ENCODE measurements around the gene TFB1M. TPM values are rescaled to one million over a fixed set of nuclear protein-coding genes. Genes with fewer than 3 reads are reported as not detected.

The TFB1M gene
- total RNA-seq, 1 donor from 2014 or later: 39.8 TPM

GRCh38 chr6:155264693-155265320 is 49.5 kb downstream of the TFB1M start:
- intact Hi-C loops (cut with micrococcal nuclease): loop anchor here (5.0 kb wide), 1 partner anchor 88 kb away; no protein-coding TSS in a partner anchor
- Mint-ChIP-seq H3K4me3 (ENCODE audit: low read depth) (no peak overlapping the region), H3K27me3 (ENCODE audit: low read depth) (no peaks in the 10 kb centered on the region), H3K36me3 (ENCODE audit: low read depth) (peaks cover 28% of the 10 kb centered on the region), H3K27ac (no peak overlapping the region), H3K9me3 (no peaks in the 10 kb centered on the region), H3K4me1 (ENCODE audit: low read depth) (peaks cover 28% of the 10 kb centered on the region)
- DNase-seq (ENCODE audit: low spot score): no peak

- Mint-ChIP-seq H3K27ac (no peak within 1 kb of the TSS), H3K4me1 (ENCODE audit: low read depth) (peaks cover 28% of the 10 kb centered on the region), H3K9me3 (no peaks in the 10 kb centered on the region), H3K4me3 (ENCODE audit: low read depth) (no peak within 1 kb of the TSS), H3K36me3 (ENCODE audit: low read depth) (peaks cover 28% of the 10 kb centered on the region), H3K27me3 (ENCODE audit: low read depth) (no peaks in the 10 kb centered on the region)
- no peak for DNase-seq (ENCODE audit: low spot score)
- intact Hi-C loops (cut with micrococcal nuclease): no loop called here
Observed at GRCh38 chr6:155263373-155264063, 50.8 kb downstream of the TFB1M start, which contains the start of gene CLDN20. TSS of gene CLDN20 (plus strand) at chr6:155264013. CDS start at chr6:155275720, 11,707 bp downstream.

DNA sequence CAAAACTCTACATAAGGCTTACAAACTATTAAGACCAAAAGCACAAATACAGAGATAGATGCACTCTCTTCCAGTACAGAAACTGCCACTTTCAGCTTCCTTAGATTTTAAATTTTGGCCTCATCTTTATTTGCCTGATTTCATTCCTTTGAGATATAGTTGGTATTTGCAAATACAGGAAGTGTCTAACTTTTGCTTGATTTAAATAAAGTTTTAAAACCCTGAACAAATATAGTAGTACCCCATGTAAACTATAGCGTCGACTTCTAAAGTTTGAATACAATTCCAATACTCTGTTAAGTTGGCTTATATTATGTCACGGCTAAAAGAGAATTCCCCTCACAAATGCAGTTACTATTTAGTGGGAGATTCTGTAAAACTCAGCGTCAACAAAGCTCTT is 51.6 kb downstream of the TFB1M start:
- peak overlapping the region; percentile 10 for H3K27ac Mint-ChIP-seq
- DNase-seq (ENCODE audit: low spot score): no peak
- H3K27me3 Mint-ChIP-seq (ENCODE audit: low read depth): no peaks in the 10 kb centered on the region
- no peak overlapping the region for H3K4me3 Mint-ChIP-seq (ENCODE audit: low read depth)
- intact Hi-C loops (cut with micrococcal nuclease): no loop called here
- peaks cover 27% of the 10 kb centered on the region for H3K36me3 Mint-ChIP-seq (ENCODE audit: low read depth)
- H3K9me3 Mint-ChIP-seq: no peaks in the 10 kb centered on the region
- peaks cover 24% of the 10 kb centered on the region for H3K4me1 Mint-ChIP-seq (ENCODE audit: low read depth)

- no peaks in the 10 kb centered on the region for H3K9me3 Mint-ChIP-seq
- intact Hi-C loops (cut with micrococcal nuclease): no loop called here
- H3K4me1 Mint-ChIP-seq (ENCODE audit: low read depth): peaks cover 24% of the 10 kb centered on the region
- H3K27ac Mint-ChIP-seq: peak overlapping the region; percentile 11
- DNase-seq (ENCODE audit: low spot score): no peak
- H3K4me3 Mint-ChIP-seq (ENCODE audit: low read depth): no peak overlapping the region
- no peaks in the 10 kb centered on the region for H3K27me3 Mint-ChIP-seq (ENCODE audit: low read depth)
- H3K36me3 Mint-ChIP-seq (ENCODE audit: low read depth): peaks cover 28% of the 10 kb centered on the region
Observed at GRCh38 chr6:155261111-155261900, 53.0 kb downstream of the TFB1M start.

- H3K27me3 Mint-ChIP-seq (ENCODE audit: low read depth): no peaks in the 10 kb centered on the region
- intact Hi-C loops (cut with micrococcal nuclease): no loop called here
- no peaks in the 10 kb centered on the region for H3K9me3 Mint-ChIP-seq
- peaks cover 24% of the 10 kb centered on the region for H3K4me1 Mint-ChIP-seq (ENCODE audit: low read depth)
- peak overlapping the region; percentile 50 for H3K27ac Mint-ChIP-seq
- no peak overlapping the region for H3K4me3 Mint-ChIP-seq (ENCODE audit: low read depth)
- DNase-seq (ENCODE audit: low spot score): no peak
- H3K36me3 Mint-ChIP-seq (ENCODE audit: low read depth): peaks cover 30% of the 10 kb centered on the region
Observed at GRCh38 chr6:155260686-155261085, 53.6 kb downstream of the TFB1M start.

DNA sequence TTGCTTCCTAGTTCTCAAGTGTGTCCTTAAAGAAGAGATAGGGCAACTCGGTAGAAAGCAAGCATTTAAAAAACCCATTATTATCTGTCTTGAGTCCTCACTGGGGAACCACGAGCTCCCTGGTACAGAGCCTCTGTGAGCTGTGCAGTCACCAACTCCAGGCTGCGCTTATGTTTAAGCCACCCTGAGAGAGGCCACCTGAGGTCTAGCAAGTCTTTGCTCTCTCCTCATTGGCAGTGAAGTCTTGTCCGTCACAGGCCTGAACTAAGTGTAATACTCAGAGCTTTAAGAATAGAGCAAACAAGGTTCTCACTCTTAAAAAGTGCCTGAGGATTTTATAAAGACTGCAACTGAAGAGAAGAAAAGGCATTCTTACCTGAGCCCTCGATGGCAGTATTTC is 54.4 kb downstream of the TFB1M start:
- no peaks in the 10 kb centered on the region for H3K9me3 Mint-ChIP-seq
- peaks cover 29% of the 10 kb centered on the region for H3K36me3 Mint-ChIP-seq (ENCODE audit: low read depth)
- H3K4me3 Mint-ChIP-seq (ENCODE audit: low read depth): no peak overlapping the region
- no peak for DNase-seq (ENCODE audit: low spot score)
- H3K4me1 Mint-ChIP-seq (ENCODE audit: low read depth): peaks cover 24% of the 10 kb centered on the region
- intact Hi-C loops (cut with micrococcal nuclease): no loop called here
- no peaks in the 10 kb centered on the region for H3K27me3 Mint-ChIP-seq (ENCODE audit: low read depth)
- no peak overlapping the region for H3K27ac Mint-ChIP-seq

DNA sequence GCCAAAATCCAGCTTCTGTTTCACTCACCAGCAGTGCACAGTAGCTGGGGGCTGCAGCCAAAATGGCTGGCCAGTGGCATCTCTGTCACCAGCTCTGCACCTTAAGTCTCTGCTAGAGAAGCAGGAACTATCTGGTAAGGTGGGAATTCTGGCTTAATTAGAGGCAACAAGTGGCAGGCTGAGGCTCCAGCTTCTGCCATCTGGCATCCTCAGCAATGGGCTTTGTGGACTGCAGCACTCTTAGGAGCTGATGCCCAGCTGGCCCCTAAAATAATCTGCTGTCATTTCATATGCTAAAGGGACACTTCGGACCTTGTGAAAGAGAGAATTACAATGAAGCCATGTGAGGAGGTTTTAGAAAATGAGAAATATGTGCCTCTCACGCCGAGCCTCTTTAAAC is 55.1 kb downstream of the TFB1M start:
- Mint-ChIP-seq H3K27ac (no peak overlapping the region), H3K27me3 (ENCODE audit: low read depth) (no peaks in the 10 kb centered on the region), H3K9me3 (no peaks in the 10 kb centered on the region), H3K36me3 (ENCODE audit: low read depth) (peaks cover 32% of the 10 kb centered on the region), H3K4me1 (ENCODE audit: low read depth) (peaks cover 25% of the 10 kb centered on the region), H3K4me3 (ENCODE audit: low read depth) (no peak overlapping the region)
- intact Hi-C loops (cut with micrococcal nuclease): no loop called here
- no peak for DNase-seq (ENCODE audit: low spot score)

GRCh38 chr6:155257796-155258195 is 56.5 kb downstream of the TFB1M start:
- Mint-ChIP-seq H3K4me3 (ENCODE audit: low read depth) (no peak overlapping the region), H3K27me3 (ENCODE audit: low read depth) (no peaks in the 10 kb centered on the region), H3K9me3 (no peaks in the 10 kb centered on the region), H3K27ac (no peak overlapping the region), H3K36me3 (ENCODE audit: low read depth) (peaks cover 44% of the 10 kb centered on the region), H3K4me1 (ENCODE audit: low read depth) (peaks cover 31% of the 10 kb centered on the region)
- no peak for DNase-seq (ENCODE audit: low spot score)
- intact Hi-C loops (cut with micrococcal nuclease): no loop called here

DNA sequence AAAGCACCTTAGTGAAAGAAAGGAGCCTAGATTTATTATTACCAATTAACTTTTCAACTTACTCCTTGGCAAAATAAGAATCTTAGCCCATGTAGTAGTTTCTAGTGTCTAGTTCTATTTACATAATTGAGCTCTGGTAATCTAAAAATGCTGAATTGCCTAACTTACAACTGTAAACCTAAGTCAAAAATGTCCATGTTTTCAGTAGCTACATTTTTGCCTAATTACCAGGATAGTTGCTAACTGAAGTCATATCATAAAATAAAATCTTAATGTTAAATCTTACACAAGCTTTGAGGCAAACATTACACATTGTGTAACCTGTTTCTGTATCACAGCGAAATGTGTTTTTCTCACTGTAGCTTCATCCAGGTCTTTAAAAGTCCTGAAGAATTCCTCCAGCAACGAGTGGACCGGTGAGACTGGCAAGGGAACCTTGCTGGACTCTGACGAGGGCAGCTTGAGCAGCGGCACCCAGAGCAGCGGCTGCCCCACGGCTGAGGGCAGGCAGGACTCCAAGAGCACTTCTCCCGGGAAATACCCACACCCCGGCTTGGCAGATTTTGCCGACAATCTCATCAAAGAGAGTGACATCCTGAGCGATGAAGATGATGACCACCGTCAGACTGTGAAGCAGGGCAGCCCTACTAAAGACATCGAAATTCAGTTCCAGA is 58.0 kb downstream of the TFB1M start:
- H3K27ac Mint-ChIP-seq: no peak overlapping the region
- peaks cover 21% of the 10 kb centered on the region for H3K4me1 Mint-ChIP-seq (ENCODE audit: low read depth)
- intact Hi-C loops (cut with micrococcal nuclease): no loop called here
- no peak overlapping the region for H3K4me3 Mint-ChIP-seq (ENCODE audit: low read depth)
- H3K27me3 Mint-ChIP-seq (ENCODE audit: low read depth): no peaks in the 10 kb centered on the region
- no peaks in the 10 kb centered on the region for H3K9me3 Mint-ChIP-seq
- DNase-seq (ENCODE audit: low spot score): no peak
- H3K36me3 Mint-ChIP-seq (ENCODE audit: low read depth): peaks cover 52% of the 10 kb centered on the region

GRCh38 chr6:155254139-155254538 is 60.1 kb downstream of the TFB1M start:
- H3K9me3 Mint-ChIP-seq: no peaks in the 10 kb centered on the region
- no peak overlapping the region for H3K4me3 Mint-ChIP-seq (ENCODE audit: low read depth)
- H3K4me1 Mint-ChIP-seq (ENCODE audit: low read depth): peaks cover 9% of the 10 kb centered on the region
- intact Hi-C loops (cut with micrococcal nuclease): no loop called here
- peaks cover 65% of the 10 kb centered on the region for H3K36me3 Mint-ChIP-seq (ENCODE audit: low read depth)
- no peak overlapping the region for H3K27ac Mint-ChIP-seq
- H3K27me3 Mint-ChIP-seq (ENCODE audit: low read depth): no peaks in the 10 kb centered on the region
- DNase-seq (ENCODE audit: low spot score): no peak

DNA sequence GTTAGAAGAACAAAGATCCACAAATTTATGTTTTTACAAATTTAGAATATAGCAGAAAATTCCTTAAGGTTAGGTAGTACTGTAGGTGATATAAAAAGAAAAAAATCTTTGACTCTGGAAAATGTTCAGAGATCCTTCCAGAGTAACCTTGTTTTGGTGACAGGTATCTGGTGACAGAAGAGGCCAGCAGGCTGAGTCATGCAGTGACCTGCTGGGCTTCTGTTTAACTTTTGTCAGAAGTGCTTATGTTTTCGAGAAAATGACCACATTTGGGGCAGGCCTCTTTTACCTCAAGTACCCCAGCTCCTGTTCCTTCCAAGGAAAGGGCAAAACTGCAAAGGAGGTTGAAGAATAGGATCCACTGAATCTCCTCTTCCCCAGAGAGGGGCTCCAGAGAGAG is 60.9 kb downstream of the TFB1M start:
- H3K27ac Mint-ChIP-seq: peak overlapping the region; percentile 44
- no peak for DNase-seq (ENCODE audit: low spot score)
- H3K4me1 Mint-ChIP-seq (ENCODE audit: low read depth): peaks cover 9% of the 10 kb centered on the region
- H3K4me3 Mint-ChIP-seq (ENCODE audit: low read depth): no peak overlapping the region
- intact Hi-C loops (cut with micrococcal nuclease): no loop called here
- H3K36me3 Mint-ChIP-seq (ENCODE audit: low read depth): peaks cover 69% of the 10 kb centered on the region
- H3K9me3 Mint-ChIP-seq: no peaks in the 10 kb centered on the region
- H3K27me3 Mint-ChIP-seq (ENCODE audit: low read depth): no peaks in the 10 kb centered on the region

DNA sequence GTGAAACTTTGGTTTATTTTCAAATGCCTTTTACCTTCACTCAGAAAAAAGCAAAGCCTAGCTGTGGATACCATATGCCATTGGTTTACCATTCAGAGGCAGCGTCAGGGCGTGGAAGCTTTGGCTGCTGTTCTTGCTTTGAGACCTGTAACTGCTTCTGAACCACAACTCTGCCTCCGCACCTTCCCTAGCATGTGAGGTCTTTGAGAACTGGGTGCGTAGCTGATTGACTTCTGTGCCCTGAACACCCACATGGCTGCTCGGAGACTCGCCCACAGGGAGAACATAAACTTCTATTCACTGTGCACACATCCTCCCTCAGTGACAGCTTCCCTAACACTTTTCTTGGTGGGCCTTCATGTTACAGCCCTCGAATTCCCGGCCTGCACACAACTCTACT is 61.7 kb downstream of the TFB1M start:
- intact Hi-C loops (cut with micrococcal nuclease): no loop called here
- DNase-seq (ENCODE audit: low spot score): no peak
- H3K27ac Mint-ChIP-seq: no peak overlapping the region
- peaks cover 71% of the 10 kb centered on the region for H3K36me3 Mint-ChIP-seq (ENCODE audit: low read depth)
- H3K4me1 Mint-ChIP-seq (ENCODE audit: low read depth): peaks cover 9% of the 10 kb centered on the region
- H3K27me3 Mint-ChIP-seq (ENCODE audit: low read depth): no peaks in the 10 kb centered on the region
- no peak overlapping the region for H3K4me3 Mint-ChIP-seq (ENCODE audit: low read depth)
- no peaks in the 10 kb centered on the region for H3K9me3 Mint-ChIP-seq

All from activated T-helper 2 cell treated with anti-CD3 and anti-CD28 coated beads, Interferon-gamma antibody, Interleukin-2, Interleukin-4, amounts not matched to agents 10 μg/mL and 5 μg/mL and 100 μg/mL, durations not matched to agents 14 hours and 24 hours and 36 hours (primary cell).